NT2/D1 (cell line): ENCODE measurements around the gene SENP3.

Experiments used
- YY1 ChIP-seq: IDR thresholded peaks from 2 replicates; pipeline ENCODE4 v1.6.1; 2011; ENCODE audit not compliant: insufficient read length, insufficient read depth
- ZNF274 ChIP-seq: IDR thresholded peaks from 2 replicates; pipeline ENCODE4 v1.6.1; 2011; ENCODE audit warnings: mild to moderate bottlenecking, low read depth, low read length

DNA sequence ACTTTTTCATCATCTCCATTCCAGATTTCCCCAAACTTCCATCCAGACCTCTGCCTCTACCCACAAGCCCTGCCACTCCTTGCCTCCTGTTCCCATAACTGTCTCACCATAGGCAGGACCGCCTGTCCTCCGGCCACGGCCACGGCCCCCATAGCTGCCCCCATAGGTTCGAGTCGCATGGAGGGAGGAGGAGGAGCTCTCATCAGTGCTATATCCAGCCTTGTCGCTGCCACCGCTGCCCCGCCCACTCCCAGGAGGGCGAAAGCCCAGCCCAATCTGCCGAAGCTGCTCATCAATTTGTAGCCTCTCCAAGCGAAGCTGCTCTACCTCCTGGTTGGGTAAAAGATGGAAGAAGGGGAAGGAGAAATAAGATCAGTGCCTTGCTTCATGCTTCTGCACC, 31.6 kb downstream of the SENP3 start:
- TF ChIP-seq ZNF274 = no peak
- TF ChIP-seq YY1 = no peak
